GM12878 (cell line): ENCODE measurements around the gene FAM186B. TPM values are rescaled to one million over a fixed set of nuclear protein-coding genes. Genes with fewer than 3 reads are reported as not detected.

ENCODE experiments used
- ASH2L ChIP-seq: fragments of 300-600, 200-600 bp; sonication (generic); IDR thresholded peaks from 2 replicates; pipeline ENCODE4 v1.6.1; 2017; ENCODE audit warnings: low read depth, mild to moderate bottlenecking, borderline replicate concordance
- BACH1 ChIP-seq: fragments of 450-650 bp; IDR thresholded peaks from 2 replicates; pipeline ENCODE4 v1.6.1; 2017; ENCODE audit warnings: mild to moderate bottlenecking, borderline replicate concordance
- BMI1 ChIP-seq: fragments of 450-650 bp; IDR thresholded peaks from 2 replicates; pipeline ENCODE4 v1.6.1; 2016; ENCODE audit warnings: mild to moderate bottlenecking, moderate library complexity, borderline replicate concordance
- BRCA1 ChIP-seq: IDR thresholded peaks from 2 replicates; pipeline ENCODE4 v1.6.1; 2011; ENCODE audit warnings: low read depth, low read length, improper control_type of control experiment
- CBFB ChIP-seq: IDR thresholded peaks from 2 replicates; pipeline ENCODE4 v1.6.1; 2016; ENCODE audit warnings: antibody characterized with exemption, low read depth
- CREB1 ChIP-seq: IDR thresholded peaks from 2 replicates; pipeline ENCODE4 v1.6.1; 2012; ENCODE audit warnings: low read depth, mild to moderate bottlenecking, inconsistent platforms
- EZH2 ChIP-seq: IDR thresholded peaks from 2 replicates; pipeline ENCODE4 v1.6.1; 2012; ENCODE audit warnings: low read depth, mild to moderate bottlenecking, control low read depth, inconsistent platforms, low read length, borderline replicate concordance; ENCODE audit not compliant: control insufficient read depth
- HDAC2 ChIP-seq: fragments of 200-600 bp; sonication (generic); IDR thresholded peaks from 2 replicates; pipeline ENCODE4 v1.6.1; 2017
- IRF5 ChIP-seq: fragments of 450-650 bp; IDR thresholded peaks from 2 replicates; pipeline ENCODE4 v1.6.1; 2017; ENCODE audit warnings: borderline replicate concordance
- MLLT1 ChIP-seq: fragments of 450-650 bp; IDR thresholded peaks from 2 replicates; pipeline ENCODE4 v1.6.1; 2016; ENCODE audit warnings: mild to moderate bottlenecking
- NKRF ChIP-seq: fragments of 450-650 bp; conservative IDR thresholded peaks from 2 replicates; pipeline ENCODE4 v1.6.1; 2017; ENCODE audit warnings: mild to moderate bottlenecking, moderate library complexity
- PAX5 ChIP-seq: IDR thresholded peaks from 2 replicates; pipeline ENCODE4 v1.6.1; 2011; ENCODE audit warnings: low read depth, low read length, borderline replicate concordance
- POLR2AphosphoS5 ChIP-seq: IDR thresholded peaks from 2 replicates; pipeline ENCODE4 v1.6.1; 2011; ENCODE audit warnings: mild to moderate bottlenecking, low read length, inconsistent platforms
- RFX5 ChIP-seq: IDR thresholded peaks from 2 replicates; pipeline ENCODE4 v1.6.1; 2011; ENCODE audit warnings: low read depth, low read length, improper control_type of control experiment
- SREBF1 ChIP-seq: IDR thresholded peaks from 2 replicates; pipeline ENCODE4 v1.6.1; 2012; ENCODE audit warnings: mild to moderate bottlenecking, low read length
- STAT3 ChIP-seq: IDR thresholded peaks from 2 replicates; pipeline ENCODE4 v1.6.1; 2011; ENCODE audit warnings: low read depth, low read length, improper control_type of control experiment
- SUPT20H ChIP-seq: IDR thresholded peaks from 2 replicates; pipeline ENCODE4 v1.6.1; 2011; ENCODE audit warnings: low read depth, mild to moderate bottlenecking, low read length, moderate library complexity, borderline replicate concordance; ENCODE audit not compliant: control insufficient read depth
- WRNIP1 ChIP-seq: IDR thresholded peaks from 2 replicates; pipeline ENCODE4 v1.6.1; 2011; ENCODE audit warnings: low read depth, low read length, improper control_type of control experiment, borderline replicate concordance
- YY1 ChIP-seq: IDR thresholded peaks from 2 replicates; pipeline ENCODE4 v1.6.1; 2011; ENCODE audit warnings: low read depth, mild to moderate bottlenecking, low read length
- ZNF217 ChIP-seq: fragments of 450-650 bp; IDR thresholded peaks from 2 replicates; pipeline ENCODE4 v1.6.1; 2017; ENCODE audit warnings: antibody characterized with exemption, mild to moderate bottlenecking
- ZNF24 ChIP-seq: fragments of 450-650 bp; IDR thresholded peaks from 2 replicates; pipeline ENCODE4 v1.6.1; 2017; ENCODE audit warnings: antibody characterized with exemption, mild to moderate bottlenecking
- ZNF622 ChIP-seq: fragments of 450-650 bp; IDR thresholded peaks from 2 replicates; pipeline ENCODE4 v1.6.1; 2017; ENCODE audit warnings: mild to moderate bottlenecking, inconsistent platforms
- ZNF687 ChIP-seq: fragments of 450-650 bp; IDR thresholded peaks from 2 replicates; pipeline ENCODE4 v1.6.1; 2017; ENCODE audit warnings: mild to moderate bottlenecking, moderate library complexity
- polyA plus RNA-seq, 11 experiments: library from polyadenylated mRNA; depleted of rRNA in 4 of 11; unstranded in 6 of 11; stranded (reverse) in 5 of 11; fragments of >200 nt; fragmentation: Nextera tagmentation in 4 of 11; fragmentation: Illumina TruSeq in 1 of 11; extraction: Ambion mirVana in 4 of 11; extraction: Trizol in 1 of 11; gene quantifications; 1 replicate in 1 of 11; 2 replicates in 10 of 11; pipeline versions ENCODE4 v1.2.1 to v1.2.3, GENCODE V29; 2011 to 2016; ENCODE audit warnings: inconsistent platforms in 2 of 11, missing spikeins in 2 of 11, low read depth in 1 of 11
- total RNA-seq, 4 experiments: library from RNA; depleted of rRNA in 3 of 4; stranded (reverse); fragments of >200 nt in 3 of 4; fragmentation: Illumina TruSeq in 1 of 4; extraction: Trizol in 1 of 4; gene quantifications; 2 replicates each; pipeline versions ENCODE4 v1.2.1 to v1.2.3, GENCODE V29; 2013 to 2021

Gene FAM186B
- total and polyA plus RNA-seq, 10 of the 15 experiments (the other 5 are each of a cell fraction or from before 2014, with no cell fraction given): 0.13 to 0.79 (median 0.51) TPM

GRCh38 chr12:49622501-49623141 is 17.2 kb upstream of the FAM186B start (continued):
- TF ChIP-seq PAX5 (peak; percentile 38; the same call in 1 of the 2 replicates), ZNF217 (no peak), SUPT20H (no peak), YY1 (no peak; the same call in 1 of the 2 replicates), NKRF (no peak), HDAC2 (no peak), WRNIP1 (no peak), BRCA1 (peak; percentile 59; the same call in 1 of the 2 replicates), ASH2L (no peak), CBFB (peak; percentile 68), RFX5 (no peak), IRF5 (no peak), STAT3 (no peak), EZH2 (no peak), BACH1 (no peak), SREBF1 (no peak), POLR2AphosphoS5 (0 out of 2 replicates have a peak, but pooled peaks have one; percentile 21), MLLT1 (no peak; the same call in 1 of the 2 replicates), ZNF24 (no peak), ZNF687 (no peak), BMI1 (no peak), ZNF622 (no peak), CREB1 (0 out of 2 replicates have a peak, but pooled peaks have one; percentile 22)
